DND-41 (cell line): ENCODE results near the gene CCNY.

Experiments used
- CTCF ChIP-seq: IDR thresholded peaks from 2 replicates; pipeline ENCODE4 v1.5.1; 2012; ENCODE audit warnings: borderline replicate concordance, low read length, moderate library complexity, mild to moderate bottlenecking; ENCODE audit not compliant: poor library complexity, severe bottlenecking; ENCODE audit errors: extremely low read depth
- EZH2 ChIP-seq: IDR thresholded peaks from 3 replicates; pipeline ENCODE4 v1.6.1; 2012; ENCODE audit warnings: borderline replicate concordance, low read depth, mild to moderate bottlenecking, moderate library complexity, low read length, inconsistent platforms; ENCODE audit not compliant: severe bottlenecking

GRCh38 chr10:35346248-35346647 is 9.9 kb downstream of the CCNY start:
- TF ChIP-seq CTCF: no peak
- no peak for TF ChIP-seq EZH2
